ENCODE results near the gene EXOC3.

EXOC3 gene

GRCh38 chr5:421287-421880, 21.6 kb upstream of the EXOC3 start:
- H3K27me3 ChIP-seq (ENCODE audit: insufficient read depth, poor library complexity, severe bottlenecking): no peaks in the 10 kb centered on the region
- TF ChIP-seq SPI1 (IDR thresholded peaks at IDR 0.05; ENCODE audit: borderline replicate concordance, low read depth): no peak
- no peak for TF ChIP-seq GABPA (IDR thresholded peaks at IDR 0.05; ENCODE audit: low read depth)
- no peak for TF ChIP-seq POLR2AphosphoS5 (IDR thresholded peaks at IDR 0.05; ENCODE audit: low read depth)
- TF ChIP-seq, protein P1, sequence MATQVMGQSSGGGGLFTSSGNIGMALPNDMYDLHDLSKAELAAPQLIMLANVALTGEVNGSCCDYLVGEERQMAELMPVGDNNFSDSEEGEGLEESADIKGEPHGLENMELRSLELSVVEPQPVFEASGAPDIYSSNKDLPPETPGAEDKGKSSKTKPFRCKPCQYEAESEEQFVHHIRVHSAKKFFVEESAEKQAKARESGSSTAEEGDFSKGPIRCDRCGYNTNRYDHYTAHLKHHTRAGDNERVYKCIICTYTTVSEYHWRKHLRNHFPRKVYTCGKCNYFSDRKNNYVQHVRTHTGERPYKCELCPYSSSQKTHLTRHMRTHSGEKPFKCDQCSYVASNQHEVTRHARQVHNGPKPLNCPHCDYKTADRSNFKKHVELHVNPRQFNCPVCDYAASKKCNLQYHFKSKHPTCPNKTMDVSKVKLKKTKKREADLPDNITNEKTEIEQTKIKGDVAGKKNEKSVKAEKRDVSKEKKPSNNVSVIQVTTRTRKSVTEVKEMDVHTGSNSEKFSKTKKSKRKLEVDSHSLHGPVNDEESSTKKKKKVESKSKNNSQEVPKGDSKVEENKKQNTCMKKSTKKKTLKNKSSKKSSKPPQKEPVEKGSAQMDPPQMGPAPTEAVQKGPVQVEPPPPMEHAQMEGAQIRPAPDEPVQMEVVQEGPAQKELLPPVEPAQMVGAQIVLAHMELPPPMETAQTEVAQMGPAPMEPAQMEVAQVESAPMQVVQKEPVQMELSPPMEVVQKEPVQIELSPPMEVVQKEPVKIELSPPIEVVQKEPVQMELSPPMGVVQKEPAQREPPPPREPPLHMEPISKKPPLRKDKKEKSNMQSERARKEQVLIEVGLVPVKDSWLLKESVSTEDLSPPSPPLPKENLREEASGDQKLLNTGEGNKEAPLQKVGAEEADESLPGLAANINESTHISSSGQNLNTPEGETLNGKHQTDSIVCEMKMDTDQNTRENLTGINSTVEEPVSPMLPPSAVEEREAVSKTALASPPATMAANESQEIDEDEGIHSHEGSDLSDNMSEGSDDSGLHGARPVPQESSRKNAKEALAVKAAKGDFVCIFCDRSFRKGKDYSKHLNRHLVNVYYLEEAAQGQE (IDR thresholded peaks at IDR 0.05; ENCODE audit: insufficient replicate concordance, low read depth): no peak
- TF ChIP-seq, protein P2, sequence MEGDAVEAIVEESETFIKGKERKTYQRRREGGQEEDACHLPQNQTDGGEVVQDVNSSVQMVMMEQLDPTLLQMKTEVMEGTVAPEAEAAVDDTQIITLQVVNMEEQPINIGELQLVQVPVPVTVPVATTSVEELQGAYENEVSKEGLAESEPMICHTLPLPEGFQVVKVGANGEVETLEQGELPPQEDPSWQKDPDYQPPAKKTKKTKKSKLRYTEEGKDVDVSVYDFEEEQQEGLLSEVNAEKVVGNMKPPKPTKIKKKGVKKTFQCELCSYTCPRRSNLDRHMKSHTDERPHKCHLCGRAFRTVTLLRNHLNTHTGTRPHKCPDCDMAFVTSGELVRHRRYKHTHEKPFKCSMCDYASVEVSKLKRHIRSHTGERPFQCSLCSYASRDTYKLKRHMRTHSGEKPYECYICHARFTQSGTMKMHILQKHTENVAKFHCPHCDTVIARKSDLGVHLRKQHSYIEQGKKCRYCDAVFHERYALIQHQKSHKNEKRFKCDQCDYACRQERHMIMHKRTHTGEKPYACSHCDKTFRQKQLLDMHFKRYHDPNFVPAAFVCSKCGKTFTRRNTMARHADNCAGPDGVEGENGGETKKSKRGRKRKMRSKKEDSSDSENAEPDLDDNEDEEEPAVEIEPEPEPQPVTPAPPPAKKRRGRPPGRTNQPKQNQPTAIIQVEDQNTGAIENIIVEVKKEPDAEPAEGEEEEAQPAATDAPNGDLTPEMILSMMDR (IDR thresholded peaks at IDR 0.05; ENCODE audit: insufficient read depth, low read length): no peak
- no peak overlapping the region for H3K4me3 ChIP-seq (replicated peaks; ENCODE audit: insufficient read depth, low read length)
- no peak overlapping the region for H3K27ac ChIP-seq (replicated peaks)
- no peak for DNase-seq (ENCODE audit: low read depth in 1 of 2, low spot score in 1 of 2)

DNA sequence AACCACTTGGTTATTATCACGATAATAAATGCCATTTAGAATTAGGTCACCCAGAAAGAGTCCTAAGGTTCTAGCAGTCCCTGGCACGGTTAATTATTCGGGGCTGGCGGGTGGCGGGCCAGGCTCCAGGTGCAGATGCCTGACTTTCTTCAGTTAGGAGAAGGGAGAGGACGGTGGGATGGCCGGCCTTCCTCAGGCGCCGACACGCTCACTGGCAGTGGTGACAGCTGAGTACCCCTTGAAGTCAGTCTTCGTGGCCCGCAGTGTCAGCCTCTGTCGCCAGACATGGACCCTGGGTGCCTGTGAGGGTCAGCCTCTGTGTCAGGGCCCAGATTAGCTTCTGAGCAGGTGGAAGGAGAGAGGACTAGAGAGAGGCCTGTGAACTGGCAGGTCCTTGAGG, 21.1 kb upstream of the EXOC3 start:
- Histone ChIP-seq H3K27me3 (ENCODE audit: insufficient read depth, poor library complexity, severe bottlenecking) (no peaks in the 10 kb centered on the region), H3K4me3 (replicated peaks; ENCODE audit: insufficient read depth, low read length) (no peak overlapping the region), H3K27ac (replicated peaks) (peak overlapping the region; percentile 18; the same call in 1 of the 2 replicates)
- no peak for DNase-seq (ENCODE audit: low read depth in 1 of 2, low spot score in 1 of 2)
- no peak for TF ChIP-seq GABPA (IDR thresholded peaks at IDR 0.05; ENCODE audit: low read depth)
- TF ChIP-seq, protein P2 (IDR thresholded peaks at IDR 0.05; ENCODE audit: insufficient read depth, low read length): no peak
- TF ChIP-seq, protein P1 (IDR thresholded peaks at IDR 0.05; ENCODE audit: insufficient replicate concordance, low read depth): no peak
- no peak for TF ChIP-seq POLR2AphosphoS5 (IDR thresholded peaks at IDR 0.05; ENCODE audit: low read depth)
- no peak for TF ChIP-seq SPI1 (IDR thresholded peaks at IDR 0.05; ENCODE audit: borderline replicate concordance, low read depth)

- Histone ChIP-seq H3K4me3 (replicated peaks; ENCODE audit: insufficient read depth, low read length) (no peak overlapping the region), H3K27ac (replicated peaks) (peak overlapping the region; percentile 60), H3K27me3 (ENCODE audit: insufficient read depth, poor library complexity, severe bottlenecking) (no peaks in the 10 kb centered on the region)
- peak in 1 of 2 experiments; percentile 44 for DNase-seq (ENCODE audit: low read depth in 1 of 2, low spot score in 1 of 2)
- TF ChIP-seq POLR2AphosphoS5 (IDR thresholded peaks at IDR 0.05; ENCODE audit: low read depth) (no peak), SPI1 (IDR thresholded peaks at IDR 0.05; ENCODE audit: borderline replicate concordance, low read depth) (no peak), GABPA (IDR thresholded peaks at IDR 0.05; ENCODE audit: low read depth) (no peak)
- TF ChIP-seq, protein P2 (IDR thresholded peaks at IDR 0.05; ENCODE audit: insufficient read depth, low read length): no peak
- TF ChIP-seq, protein P1 (IDR thresholded peaks at IDR 0.05; ENCODE audit: insufficient replicate concordance, low read depth): no peak
Measured at GRCh38 chr5:422323-423232, 20.4 kb upstream of the EXOC3 start.

All from HL-60 (cell line).